Tibial nerve (tissue), 4 donors: ENCODE results near the gene SLC25A43.

ENCODE experiments used
- CTCF ChIP-seq, 5 experiments: fragments of 200-600 bp in 3 of 5; fragments of 450-650 bp in 2 of 5; sonication (generic) in 3 of 5; IDR thresholded peaks; one replicate each; pipeline ENCODE4 v1.5.1; 2016 to 2019; ENCODE audit warnings: antibody characterized with exemption in 5 of 5, mild to moderate bottlenecking in 3 of 5, moderate library complexity in 2 of 5
- EP300 ChIP-seq, 2 donors: sonication (generic); formaldehyde crosslinking; IDR thresholded peaks; one replicate each; pipeline ENCODE4 v1.6.1; 2017; ENCODE audit warnings: antibody characterized with exemption in 2 of 2, mild to moderate bottlenecking in 1 of 2
- POLR2A ChIP-seq, 2 donors: fragments of 450-650 bp; IDR thresholded peaks; one replicate each; pipeline ENCODE4 v1.6.1; 2017; ENCODE audit warnings: antibody characterized with exemption in 2 of 2, mild to moderate bottlenecking in 2 of 2, moderate library complexity in 2 of 2

- TF ChIP-seq CTCF (IDR thresholded peaks at IDR 0.05) (no peak), POLR2A (IDR thresholded peaks at IDR 0.05) (no peak), EP300 (IDR thresholded peaks at IDR 0.05) (no peak)
Observed at GRCh38 chrX:119467433-119467832, 68.3 kb downstream of the SLC25A43 start.
